NOMO-1 treated with dmso at 0.1 percent for 144 hours (cell line): Measurements from ENCODE around the gene CACNA1G.

Experiments
- DNase-seq: peaks from one replicate; lab custom pipeline; 2025; ENCODE audit not compliant: unreplicated experiment; lab: John Stamatoyannopoulos, UW

Gene CACNA1G

GRCh38 chr17:50547035-50547735 is 13.3 kb upstream of the CACNA1G start, which contains the start of gene SPATA20:
Gene SPATA20, plus strand, starts transcription at chr17:50547174. Its CDS starts 35 bp downstream, at chr17:50547209.
- peak; percentile 83 for DNase-seq

GRCh38 chr17:50547736-50548083 is 12.8 kb upstream of the CACNA1G start:
- DNase-seq, result no peak

GRCh38 chr17:50548831-50549230 is 11.7 kb upstream of the CACNA1G start:
- no peak for DNase-seq

GRCh38 chr17:50549256-50549941 is 11.1 kb upstream of the CACNA1G start:
- no peak for DNase-seq

GRCh38 chr17:50549969-50550368 is 10.5 kb upstream of the CACNA1G start:
- no peak for DNase-seq

DNA sequence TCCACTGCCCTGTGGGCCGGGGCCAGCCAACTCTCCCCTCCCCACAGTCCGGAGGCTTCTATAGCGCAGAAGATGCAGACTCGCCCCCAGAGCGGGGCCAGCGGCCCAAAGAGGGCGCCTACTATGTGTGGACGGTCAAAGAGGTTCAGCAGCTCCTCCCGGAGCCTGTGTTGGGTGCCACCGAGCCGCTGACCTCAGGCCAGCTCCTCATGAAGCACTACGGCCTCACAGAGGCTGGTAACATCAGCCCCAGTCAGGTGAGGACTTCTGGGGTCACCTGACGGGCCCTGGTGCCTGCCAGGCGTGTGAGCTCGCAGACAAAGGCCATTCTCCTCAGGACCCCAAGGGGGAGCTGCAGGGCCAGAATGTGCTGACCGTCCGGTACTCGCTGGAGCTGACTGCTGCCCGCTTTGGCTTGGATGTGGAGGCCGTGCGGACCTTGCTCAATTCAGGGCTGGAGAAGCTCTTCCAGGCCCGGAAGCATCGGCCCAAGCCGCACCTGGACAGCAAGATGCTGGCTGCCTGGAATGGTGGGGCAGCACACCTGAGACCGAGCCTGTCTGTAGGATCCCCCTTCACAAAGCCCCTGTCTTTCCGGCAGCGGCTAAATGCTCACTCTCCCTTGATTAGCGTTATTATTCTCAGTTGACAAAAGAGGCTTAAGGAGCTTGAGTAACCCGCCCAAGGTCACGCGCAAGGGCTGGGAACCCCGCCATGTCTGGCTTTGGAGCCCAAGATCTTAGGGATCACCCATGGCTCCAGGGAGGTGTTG is 9.7 kb upstream of the CACNA1G start:
- no peak for DNase-seq

DNA sequence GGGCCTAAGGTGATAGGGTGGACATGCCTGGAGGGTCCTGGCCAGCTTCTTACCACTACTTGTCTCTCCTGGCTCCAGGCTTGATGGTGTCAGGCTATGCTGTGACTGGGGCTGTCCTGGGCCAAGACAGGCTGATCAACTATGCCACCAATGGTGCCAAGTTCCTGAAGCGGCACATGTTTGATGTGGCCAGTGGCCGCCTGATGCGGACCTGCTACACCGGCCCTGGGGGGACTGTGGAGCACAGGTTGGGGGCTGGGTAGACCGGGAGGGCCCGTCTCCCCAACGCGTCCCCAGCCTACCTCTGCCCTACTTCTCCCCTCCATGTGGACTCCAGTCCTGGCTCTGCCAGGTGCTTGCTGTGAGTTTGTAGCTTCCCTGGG is 9.1 kb upstream of the CACNA1G start:
- no peak for DNase-seq

GRCh38 chr17:50551884-50552283 is 8.6 kb upstream of the CACNA1G start:
- DNase-seq, result no peak

DNA sequence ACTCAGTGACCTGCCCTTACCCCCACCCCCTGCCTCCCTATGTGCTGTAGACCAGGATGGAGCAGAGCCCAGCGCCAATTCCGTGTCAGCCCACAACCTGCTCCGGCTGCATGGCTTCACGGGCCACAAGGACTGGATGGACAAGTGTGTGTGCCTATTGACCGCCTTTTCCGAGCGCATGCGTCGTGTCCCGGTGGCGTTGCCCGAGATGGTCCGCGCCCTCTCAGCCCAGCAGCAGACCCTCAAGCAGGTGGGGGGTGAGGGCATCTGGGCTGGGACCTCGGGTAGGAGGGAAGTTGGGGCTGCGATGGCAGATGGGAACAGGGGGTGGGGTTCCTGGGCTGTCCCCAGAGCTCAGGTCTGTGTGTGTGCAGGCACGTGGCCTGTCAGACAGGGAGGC is 6.3 kb upstream of the CACNA1G start:
- no peak for DNase-seq

- no peak for DNase-seq
These were observed 3.7 kb upstream of the CACNA1G start for GRCh38 chr17:50556803-50557202.

DNA sequence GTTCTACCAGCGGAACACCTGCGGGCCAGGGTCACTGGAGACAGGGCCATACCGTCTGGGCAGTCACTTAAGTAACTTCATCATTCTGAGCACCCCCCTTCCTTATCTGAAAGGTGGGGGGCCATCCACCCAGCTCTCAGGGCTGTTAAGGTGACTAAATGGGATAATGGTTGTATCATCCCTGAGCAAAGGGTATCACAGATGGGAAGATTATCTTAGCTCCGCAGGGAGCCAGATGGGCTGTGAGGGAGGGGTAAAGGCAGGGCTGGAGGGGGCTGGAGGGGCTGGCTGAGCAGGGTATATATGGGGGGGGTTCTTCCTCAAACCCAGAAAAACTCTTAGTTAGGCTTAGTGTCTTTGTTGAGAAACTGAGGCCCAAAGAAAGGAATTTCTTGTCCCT is 2.9 kb upstream of the CACNA1G start:
- no peak for DNase-seq

GRCh38 chr17:50558091-50558490 is 2.4 kb upstream of the CACNA1G start:
- no peak for DNase-seq

DNA sequence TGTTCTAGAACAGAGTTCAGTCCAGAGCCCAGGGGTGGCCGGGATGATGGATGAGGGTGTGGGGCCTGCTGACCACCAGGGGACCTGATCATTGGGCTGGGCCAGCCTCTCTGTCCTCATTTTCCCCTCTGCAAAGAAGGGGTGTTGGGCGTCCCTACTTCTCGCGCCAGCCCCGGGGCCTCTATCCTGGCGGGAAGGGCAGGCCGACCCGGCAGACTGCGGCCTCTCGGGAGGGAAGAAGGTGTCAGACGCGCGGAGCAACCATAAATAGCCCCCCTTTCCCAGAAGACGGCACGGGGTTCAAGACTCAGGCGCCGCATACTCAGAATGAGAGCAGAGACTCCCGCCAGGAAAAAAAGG is 2.0 kb upstream of the CACNA1G start:
- DNase-seq, result no peak

DNA sequence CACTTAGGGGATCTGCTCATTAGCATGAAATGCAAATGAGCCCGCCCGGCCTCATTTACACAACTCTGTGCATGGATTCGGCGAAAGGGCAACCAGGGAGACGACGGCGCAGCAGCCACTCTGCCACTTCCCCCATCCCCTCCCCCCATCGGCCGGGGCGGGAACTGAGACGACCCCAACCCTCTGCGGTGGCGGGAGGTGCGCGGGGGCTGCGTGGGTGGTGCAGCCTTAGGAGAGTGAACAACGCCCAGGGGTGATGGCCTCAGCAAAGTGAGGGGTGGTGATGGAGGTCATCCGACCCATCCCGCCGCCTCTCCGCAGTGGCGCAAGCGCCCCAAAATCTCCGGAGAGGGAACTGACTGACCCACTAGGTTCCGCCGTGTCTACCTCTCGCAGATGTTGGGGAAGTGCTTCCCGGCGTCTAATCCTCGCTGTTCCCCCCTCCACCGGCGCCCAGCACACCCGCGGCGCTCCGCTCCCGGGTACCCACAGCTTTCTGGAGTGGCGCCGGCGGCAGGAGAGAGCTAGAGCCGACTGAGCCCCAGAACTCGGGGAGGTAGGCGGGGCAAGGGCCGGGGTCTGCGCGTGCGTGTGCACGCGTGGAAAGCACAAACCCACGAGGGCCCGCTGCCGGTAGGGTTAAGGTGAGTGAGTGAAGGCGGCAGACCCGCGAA is 1.4 kb upstream of the CACNA1G start:
- DNase-seq, result no peak

DNA sequence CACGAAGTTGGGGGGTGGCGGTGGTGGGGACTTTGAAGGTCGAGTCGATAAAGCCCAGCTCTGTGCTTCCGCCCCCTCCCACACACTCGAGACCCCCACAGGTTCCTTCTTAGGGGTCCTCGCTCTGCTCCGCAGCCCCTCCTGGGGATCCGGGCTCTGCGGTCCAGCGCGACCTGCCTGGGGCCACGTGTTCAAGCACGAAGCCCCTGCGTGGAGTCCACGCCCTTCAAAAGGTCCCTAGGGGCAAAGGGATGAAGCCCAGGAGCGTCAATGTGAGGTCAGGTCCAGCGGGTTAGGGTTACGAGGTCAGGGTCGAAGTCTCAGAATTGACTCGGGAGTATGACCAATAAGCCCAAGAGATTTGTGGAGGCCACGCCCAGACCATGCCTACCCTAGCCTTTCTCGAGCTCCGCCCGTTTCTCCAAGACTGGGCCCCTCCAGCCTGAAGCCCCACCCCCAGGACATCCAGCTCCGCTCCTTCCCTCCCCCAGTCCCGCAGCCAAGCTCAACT is 786 bp upstream of the CACNA1G start:
- no peak for DNase-seq

DNA sequence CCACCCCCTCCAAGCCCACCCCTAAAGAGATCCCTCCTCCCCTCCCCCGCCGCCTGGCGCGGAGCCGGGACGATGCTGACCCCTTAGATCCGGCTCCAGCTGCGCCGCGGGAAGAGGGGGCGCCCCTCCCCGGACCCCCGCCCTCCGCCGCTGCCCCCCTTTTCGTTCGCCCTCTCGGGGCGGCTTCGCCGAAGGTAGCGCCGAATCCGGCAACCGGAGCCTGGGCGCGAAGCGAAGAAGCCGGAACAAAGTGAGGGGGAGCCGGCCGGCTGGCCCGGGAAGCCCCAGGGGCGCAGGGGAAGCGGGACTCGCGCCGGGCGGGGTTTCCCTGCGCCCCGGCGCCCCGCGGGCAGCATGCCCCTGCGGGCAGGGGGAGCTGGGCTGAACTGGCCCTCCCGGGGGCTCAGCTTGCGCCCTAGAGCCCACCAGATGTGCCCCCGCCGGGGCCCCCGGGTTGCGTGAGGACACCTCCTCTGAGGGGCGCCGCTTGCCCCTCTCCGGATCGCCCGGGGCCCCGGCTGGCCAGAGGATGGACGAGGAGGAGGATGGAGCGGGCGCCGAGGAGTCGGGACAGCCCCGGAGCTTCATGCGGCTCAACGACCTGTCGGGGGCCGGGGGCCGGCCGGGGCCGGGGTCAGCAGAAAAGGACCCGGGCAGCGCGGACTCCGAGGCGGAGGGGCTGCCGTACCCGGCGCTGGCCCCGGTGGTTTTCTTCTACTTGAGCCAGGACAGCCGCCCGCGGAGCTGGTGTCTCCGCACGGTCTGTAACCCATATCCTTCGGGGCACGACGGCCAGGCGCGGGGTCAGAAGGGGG is 623 bp downstream of the CACNA1G start:
- DNase-seq, result no peak

DNA sequence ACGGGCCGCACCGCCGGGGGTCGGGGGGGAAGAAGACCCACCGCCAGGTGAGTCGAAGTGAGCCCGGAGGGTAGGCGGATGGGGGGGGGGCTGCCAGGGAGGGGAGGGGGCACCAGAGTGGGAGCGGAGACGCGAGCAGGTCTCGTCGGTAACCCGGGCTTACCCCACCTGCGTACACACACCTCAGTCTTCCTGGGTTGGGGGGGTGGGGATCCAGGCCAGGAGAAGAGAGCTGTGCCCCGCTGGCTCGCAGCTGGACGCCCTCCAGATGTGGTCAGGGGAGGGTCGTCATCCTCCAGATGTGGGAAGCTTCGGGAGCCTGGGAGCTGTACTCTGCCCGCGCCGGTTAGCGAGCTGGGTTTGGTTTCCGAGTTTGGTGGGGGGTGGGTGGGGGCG is 1.2 kb downstream of the CACNA1G start:
- no peak for DNase-seq

DNA sequence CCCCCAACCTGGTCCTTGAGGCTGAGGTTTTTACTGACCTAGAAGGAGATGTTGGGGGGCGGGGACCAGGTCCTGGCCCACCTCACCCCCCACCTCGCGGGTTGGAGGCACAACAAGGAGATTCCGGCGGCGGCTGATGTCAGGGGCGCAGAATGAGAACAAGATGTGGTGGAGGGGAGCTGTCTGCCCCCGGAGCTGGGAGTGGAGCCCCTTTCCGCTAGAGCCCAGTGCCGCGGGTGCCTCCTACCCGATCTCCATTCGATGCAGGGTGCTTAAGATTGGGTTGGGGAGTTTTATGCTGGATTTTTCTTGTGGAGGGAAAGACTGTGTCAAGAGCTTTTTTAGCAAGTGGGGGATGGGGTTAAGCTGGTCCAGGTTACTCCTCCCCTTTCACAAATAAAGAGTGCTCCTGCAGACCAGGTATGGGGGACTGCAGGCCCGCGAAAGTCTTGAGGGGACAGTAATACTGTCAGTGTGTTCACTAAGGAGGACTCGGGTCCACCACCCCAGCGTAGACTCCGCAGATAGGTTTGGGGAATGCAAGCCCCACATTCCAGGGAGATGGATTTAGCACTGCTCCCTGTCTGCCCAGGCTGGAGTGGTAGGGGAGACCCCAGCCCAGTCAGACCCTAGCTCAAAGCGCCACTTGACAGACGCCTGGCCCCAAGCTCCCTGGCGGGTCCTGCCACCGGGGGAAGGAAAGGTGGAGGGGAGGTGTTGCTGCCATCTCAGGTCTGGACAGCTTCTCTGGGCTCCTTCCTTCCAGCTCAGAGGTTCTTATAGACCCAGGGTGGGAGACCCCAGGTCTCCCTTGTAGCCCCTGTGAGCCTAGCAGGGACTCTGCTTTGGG is 2.0 kb downstream of the CACNA1G start:
- no peak for DNase-seq

GRCh38 chr17:50563092-50563511 is 2.6 kb downstream of the CACNA1G start:
- no peak for DNase-seq

- no peak for DNase-seq
These were observed 4.4 kb downstream of the CACNA1G start for GRCh38 chr17:50564916-50565315.
